PC-9 (cell line): Measurements from ENCODE around the gene KITLG. TPM values are rescaled to one million over a fixed set of nuclear protein-coding genes. Genes with fewer than 3 reads are reported as not detected.

Experiments
- BruUV-seq: library from RNA; stranded (reverse); fragments of 400-500 nt; replicated peaks from 2 replicates; lab custom pipeline; 2021; lab: Mats Ljungman, UMichigan
- CTCF ChIA-PET: fragments of 300-600 bp; sonication (Branson Sonifier 250); formaldehyde crosslinking; loops from one replicate; lab custom pipeline; 2022; ENCODE audit warnings: antibody characterized with exemption; lab: Charles Lee
- POLR2A ChIA-PET: fragments of 300-600 bp; sonication (Branson Sonifier 250); formaldehyde crosslinking; loops from one replicate; lab custom pipeline; 2022; ENCODE audit warnings: antibody characterized with exemption; ENCODE audit not compliant: unreplicated experiment; lab: Charles Lee
- DNase-seq, 2 experiments: peaks; one replicate each; pipeline versions ENCODE4 v3.0.0 to v3.0.0-alpha.2; 2015 to 2022; ENCODE audit warnings: mixed read lengths in 1 of 2
- H2AFZ ChIP-seq: fragments of 200-600 bp; sonication (generic); 2 replicates; pipeline ENCODE4 v1.8.1; 2017; ENCODE audit warnings: antibody characterized with exemption
- H3F3A ChIP-seq: fragments of 200-600 bp; sonication (generic); 2 replicates; pipeline ENCODE4 v1.8.1; 2017; ENCODE audit warnings: antibody characterized with exemption, mild to moderate bottlenecking, low read depth; ENCODE audit not compliant: insufficient read depth
- H3K27ac ChIP-seq: fragments of 200-600 bp; sonication (generic); 2 replicates; pipeline ENCODE4 v1.6.1; 2016; ENCODE audit warnings: mixed run types
- H3K27me3 ChIP-seq: fragments of 200-600 bp; sonication (generic); 2 replicates; pipeline ENCODE4 v1.6.1; 2016; ENCODE audit warnings: low read depth, mixed run types; ENCODE audit not compliant: insufficient read depth
- H3K36me3 ChIP-seq: fragments of 200-600 bp; sonication (generic); 2 replicates; pipeline ENCODE4 v1.6.1; 2016; ENCODE audit warnings: low read depth, mixed run types
- H3K4me1 ChIP-seq: fragments of 200-600 bp; sonication (generic); replicated peaks from 2 replicates; pipeline ENCODE4 v1.6.1; 2016; ENCODE audit warnings: mixed run types; ENCODE audit not compliant: insufficient read depth
- H3K4me2 ChIP-seq: fragments of 200-600 bp; sonication (generic); 2 replicates; pipeline ENCODE4 v1.6.1; 2017; ENCODE audit warnings: mixed run types
- H3K4me3 ChIP-seq: fragments of 200-600 bp; sonication (generic); 2 replicates; pipeline ENCODE4 v1.6.1; 2016; ENCODE audit warnings: mixed run types
- H3K79me2 ChIP-seq: fragments of 200-600 bp; sonication (generic); 2 replicates; pipeline ENCODE4 v1.6.1; 2017; ENCODE audit warnings: low read depth, mixed run types
- H3K9me2 ChIP-seq: fragments of 200-600 bp; sonication (generic); 2 replicates; pipeline ENCODE4 v1.8.1; 2017; ENCODE audit warnings: mild to moderate bottlenecking; ENCODE audit not compliant: insufficient read depth
- H3K9me3 ChIP-seq: fragments of 200-600 bp; sonication (generic); 2 replicates; pipeline ENCODE4 v1.8.1; 2016; ENCODE audit warnings: low read depth; ENCODE audit not compliant: insufficient read depth
- H4K20me1 ChIP-seq: fragments of 200-600 bp; sonication (generic); 2 replicates; pipeline ENCODE4 v1.8.1; 2017; ENCODE audit not compliant: insufficient read depth
- EZH2 ChIP-seq: fragments of 200-600 bp; sonication (generic); IDR thresholded peaks from 2 replicates; pipeline ENCODE4 v1.8.0; 2017; ENCODE audit warnings: antibody characterized with exemption, low read depth
- intact Hi-C: fragments of 100-400 bp; cut with micrococcal nuclease; formaldehyde crosslinking; loops from one replicate; pipeline ENCODE4 v1.10.0; 2022; ENCODE audit not compliant: unreplicated experiment
- total RNA-seq: library from RNA; stranded (reverse); gene quantifications from 2 replicates; pipeline ENCODE4 v1.2.3, GENCODE V29; 2021
- TF ChIP-seq, protein P1 (sequence below): fragments of 200-600 bp; sonication (generic); conservative IDR thresholded peaks from 2 replicates; pipeline ENCODE4 v1.6.1; 2017; ENCODE audit warnings: mixed run types, antibody characterized with exemption, mild to moderate bottlenecking, moderate library complexity

Gene KITLG
- total RNA-seq, 1 experiment from 2014 or later: 15.8 TPM

DNA sequence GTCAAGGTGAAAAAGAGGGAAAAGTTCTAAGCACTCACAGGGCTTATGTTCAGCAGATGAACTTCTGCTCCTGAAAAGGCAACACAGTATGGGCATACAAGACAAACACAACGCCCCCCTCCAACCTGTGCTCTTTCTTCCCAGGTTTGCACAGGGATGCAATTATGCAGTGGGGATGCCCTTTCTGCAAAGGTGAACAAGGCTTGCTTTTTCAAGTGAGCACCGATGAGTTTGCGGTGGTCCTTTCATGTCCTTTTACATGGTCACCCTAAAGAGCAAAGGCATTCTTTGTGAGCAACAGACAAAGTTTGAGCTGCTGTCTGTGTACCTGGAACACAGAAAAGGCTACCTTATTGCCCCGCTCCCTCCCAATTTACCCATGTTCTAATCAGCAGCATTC lies 6.7 kb downstream of the KITLG start:
- Histone ChIP-seq H2AFZ (no peak overlapping the region), H3K9me2 (no peaks in the 10 kb centered on the region), H4K20me1 (no peaks in the 10 kb centered on the region), H3K9me3 (no peaks in the 10 kb centered on the region), H3F3A (no peaks in the 10 kb centered on the region), H3K4me1 (peaks cover 7% of the 10 kb centered on the region), H3K36me3 (no peaks in the 10 kb centered on the region), H3K27ac (no peak overlapping the region), H3K79me2 (no peaks in the 10 kb centered on the region), H3K4me2 (no peak overlapping the region), H3K27me3 (no peaks in the 10 kb centered on the region), H3K4me3 (no peak overlapping the region)
- ChIA-PET CTCF (no interaction called here), POLR2A (no interaction called here)
- DNase-seq: no peak
- TF ChIP-seq EZH2: no peak
- TF ChIP-seq, protein P1, sequence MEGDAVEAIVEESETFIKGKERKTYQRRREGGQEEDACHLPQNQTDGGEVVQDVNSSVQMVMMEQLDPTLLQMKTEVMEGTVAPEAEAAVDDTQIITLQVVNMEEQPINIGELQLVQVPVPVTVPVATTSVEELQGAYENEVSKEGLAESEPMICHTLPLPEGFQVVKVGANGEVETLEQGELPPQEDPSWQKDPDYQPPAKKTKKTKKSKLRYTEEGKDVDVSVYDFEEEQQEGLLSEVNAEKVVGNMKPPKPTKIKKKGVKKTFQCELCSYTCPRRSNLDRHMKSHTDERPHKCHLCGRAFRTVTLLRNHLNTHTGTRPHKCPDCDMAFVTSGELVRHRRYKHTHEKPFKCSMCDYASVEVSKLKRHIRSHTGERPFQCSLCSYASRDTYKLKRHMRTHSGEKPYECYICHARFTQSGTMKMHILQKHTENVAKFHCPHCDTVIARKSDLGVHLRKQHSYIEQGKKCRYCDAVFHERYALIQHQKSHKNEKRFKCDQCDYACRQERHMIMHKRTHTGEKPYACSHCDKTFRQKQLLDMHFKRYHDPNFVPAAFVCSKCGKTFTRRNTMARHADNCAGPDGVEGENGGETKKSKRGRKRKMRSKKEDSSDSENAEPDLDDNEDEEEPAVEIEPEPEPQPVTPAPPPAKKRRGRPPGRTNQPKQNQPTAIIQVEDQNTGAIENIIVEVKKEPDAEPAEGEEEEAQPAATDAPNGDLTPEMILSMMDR: no peak
- intact Hi-C loops: no loop called here
- no TSS peak for BruUV-seq

DNA sequence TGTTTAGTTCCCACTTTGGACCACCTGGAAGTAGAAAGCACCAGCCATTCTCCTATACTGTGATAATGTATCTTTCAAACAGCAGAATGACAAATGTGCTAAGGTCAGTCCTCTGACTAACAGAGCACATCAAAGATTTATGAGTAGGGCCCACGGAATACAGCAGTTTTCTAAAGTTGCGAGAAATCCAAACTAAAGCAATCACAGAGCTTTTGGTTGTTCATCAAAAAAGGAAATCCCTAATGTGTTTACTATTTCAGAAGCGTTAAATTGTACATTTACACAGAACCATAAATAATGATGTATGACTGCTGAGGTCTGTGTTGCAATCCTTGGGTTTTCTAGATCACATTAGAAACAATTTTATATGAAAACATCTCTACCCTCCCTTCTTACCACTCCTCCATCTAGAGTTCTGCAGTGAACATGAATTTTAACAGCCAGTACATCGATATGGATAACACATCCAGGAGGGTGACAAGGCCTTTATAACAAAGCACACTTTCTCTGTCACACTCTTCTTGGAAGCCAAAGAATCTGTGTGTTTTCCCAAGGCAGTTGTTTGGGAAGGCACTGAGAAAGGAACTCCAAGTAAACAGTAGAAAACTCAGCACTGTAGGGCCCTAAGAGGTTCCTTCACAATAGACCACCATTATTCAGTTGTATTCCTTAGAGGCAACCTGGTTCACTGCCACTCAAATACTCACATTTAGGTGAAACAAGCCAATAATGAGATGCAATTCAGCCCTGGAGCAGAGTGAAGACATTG lies 7.3 kb downstream of the KITLG start:
- TF ChIP-seq, protein P1: no peak
- TF ChIP-seq EZH2: no peak
- Histone ChIP-seq H3K4me1 (peaks cover under 1% of the 10 kb centered on the region; the same call in 1 of the 2 replicates), H3K4me2 (no peak overlapping the region), H2AFZ (no peak overlapping the region), H3F3A (no peaks in the 10 kb centered on the region), H3K36me3 (no peaks in the 10 kb centered on the region), H3K27me3 (no peaks in the 10 kb centered on the region), H3K27ac (no peak overlapping the region), H3K9me3 (no peaks in the 10 kb centered on the region), H3K79me2 (no peaks in the 10 kb centered on the region), H3K9me2 (no peaks in the 10 kb centered on the region), H3K4me3 (no peak overlapping the region), H4K20me1 (no peaks in the 10 kb centered on the region)
- no TSS peak for BruUV-seq
- ChIA-PET POLR2A (no interaction called here), CTCF (no interaction called here)
- intact Hi-C loops: no loop called here
- no peak for DNase-seq

DNA sequence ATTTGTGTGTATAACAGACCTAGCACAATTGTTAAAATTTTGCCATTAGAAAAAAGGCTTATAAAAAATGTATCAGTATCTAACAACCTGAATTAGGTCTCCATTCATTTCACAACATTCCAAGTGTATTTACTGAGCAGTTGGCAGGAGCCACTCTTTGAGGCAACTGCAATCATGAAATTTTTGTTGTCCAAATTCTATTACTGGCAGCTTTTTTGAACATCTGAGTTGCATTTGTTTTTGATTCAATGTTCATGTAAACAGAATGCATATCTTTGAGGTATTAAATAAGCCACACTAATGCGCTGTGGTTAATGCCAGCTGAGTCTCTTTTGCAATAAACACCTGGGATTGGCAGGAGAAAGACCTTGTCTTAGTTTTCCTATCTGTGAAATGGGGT lies 8.7 kb downstream of the KITLG start:
- Histone ChIP-seq H4K20me1 (no peaks in the 10 kb centered on the region), H3K79me2 (no peaks in the 10 kb centered on the region), H3F3A (no peaks in the 10 kb centered on the region), H3K36me3 (no peaks in the 10 kb centered on the region), H3K27me3 (no peaks in the 10 kb centered on the region), H3K4me2 (no peak overlapping the region), H3K4me1 (no peaks in the 10 kb centered on the region), H3K9me3 (no peaks in the 10 kb centered on the region), H3K9me2 (no peaks in the 10 kb centered on the region), H3K4me3 (no peak overlapping the region), H3K27ac (no peak overlapping the region), H2AFZ (no peak overlapping the region)
- intact Hi-C loops: no loop called here
- CTCF ChIA-PET: no interaction called here
- no peak for TF ChIP-seq EZH2
- TF ChIP-seq, protein P1: no peak
- POLR2A ChIA-PET: interaction anchor here (0.7 kb wide), 1 partner anchor 272 kb away, joined by 4 read pairs; no protein-coding TSS in a partner anchor
- DNase-seq: no peak
- BruUV-seq: no TSS peak
